Hepatocyte (in vitro differentiated cells): ENCODE measurements around the gene DR1. TPM values are rescaled to one million over a fixed set of nuclear protein-coding genes. Genes with fewer than 3 reads are reported as not detected.

Source experiments
- DNase-seq: peaks from one replicate; pipeline ENCODE4 v3.0.0-alpha.2; 2016; ENCODE audit warnings: low spot score
- H2AFZ ChIP-seq: fragments of 200-600 bp; sonication (generic); 2 replicates; pipeline ENCODE4 v1.6.0; 2016; ENCODE audit warnings: antibody characterized with exemption, mild to moderate bottlenecking
- H3K27ac ChIP-seq: fragments of 200-600 bp; sonication (generic); 2 replicates; pipeline ENCODE4 v1.5.1; 2016; ENCODE audit warnings: mild to moderate bottlenecking
- H3K27me3 ChIP-seq: fragments of 200-600 bp; sonication (generic); 2 replicates; pipeline ENCODE4 v1.6.1; 2016
- H3K36me3 ChIP-seq: fragments of 200-600 bp; sonication (generic); replicated peaks from 2 replicates; pipeline ENCODE4 v1.5.1; 2016; ENCODE audit warnings: low read depth; ENCODE audit not compliant: insufficient read depth
- H3K4me1 ChIP-seq: fragments of 200-600 bp; sonication (generic); 2 replicates; pipeline ENCODE4 v1.5.1; 2016; ENCODE audit warnings: mild to moderate bottlenecking, moderate library complexity; ENCODE audit not compliant: insufficient read depth
- H3K4me2 ChIP-seq: fragments of 200-600 bp; sonication (generic); 2 replicates; pipeline ENCODE4 v1.6.0; 2016
- H3K4me3 ChIP-seq: fragments of 200-600 bp; sonication (generic); 2 replicates; pipeline ENCODE4 v1.5.1; 2016; ENCODE audit warnings: mild to moderate bottlenecking
- H3K79me2 ChIP-seq: fragments of 200-600 bp; sonication (generic); 2 replicates; pipeline ENCODE4 v1.6.0; 2017; ENCODE audit warnings: mild to moderate bottlenecking
- H3K9me2 ChIP-seq: fragments of 200-600 bp; sonication (generic); replicated peaks from 2 replicates; pipeline ENCODE4 v1.6.0; 2017; ENCODE audit warnings: mild to moderate bottlenecking; ENCODE audit not compliant: insufficient read depth
- H3K9me3 ChIP-seq: fragments of 200-600 bp; sonication (generic); 2 replicates; pipeline ENCODE4 v1.5.1; 2016; ENCODE audit warnings: low read depth, mild to moderate bottlenecking
- H4K20me1 ChIP-seq: fragments of 200-600 bp; sonication (generic); 2 replicates; pipeline ENCODE4 v1.6.0; 2016; ENCODE audit warnings: mild to moderate bottlenecking; ENCODE audit not compliant: insufficient read depth, poor library complexity, severe bottlenecking
- CTCF ChIP-seq: fragments of 200-600 bp; sonication (generic); IDR thresholded peaks from 2 replicates; pipeline ENCODE4 v1.5.1; 2016; ENCODE audit warnings: antibody characterized with exemption, mild to moderate bottlenecking; ENCODE audit not compliant: poor library complexity
- EZH2 ChIP-seq: fragments of 200-600 bp; sonication (generic); IDR thresholded peaks from 2 replicates; pipeline ENCODE4 v1.6.1; 2016; ENCODE audit warnings: antibody characterized with exemption, mild to moderate bottlenecking, borderline replicate concordance
- EZH2phosphoT487 ChIP-seq: fragments of 200-600 bp; sonication (generic); IDR thresholded peaks from one replicate; pipeline ENCODE4 v1.6.1; 2018; ENCODE audit warnings: antibody characterized with exemption, mild to moderate bottlenecking, low read depth, moderate library complexity; ENCODE audit not compliant: unreplicated experiment, severe bottlenecking
- WGBS: methylation state at CpG from one replicate; pipeline ENCODE4 v1.1.6; 2016; ENCODE audit warnings: low lambda C conversion rate; ENCODE audit errors: missing lambda C conversion rate; 5-methylcytosine and 5-hydroxymethylcytosine counted together
- polyA plus RNA-seq: library from polyadenylated mRNA; unstranded; fragments of >200 nt; fragmentation: Nextera tagmentation; extraction: Ambion mirVana; gene quantifications from 2 replicates; pipeline ENCODE4 v1.2.1, GENCODE V29; 2016
- total RNA-seq: library from RNA; depleted of rRNA; stranded (reverse); fragments of >200 nt; gene quantifications from 2 replicates; pipeline ENCODE4 v1.2.3, GENCODE V29; 2014

DR1 gene
- total and polyA plus RNA-seq, 2 experiments from 2014 or later = 28.2 to 42.3 TPM

GRCh38 chr1:93317943-93318342, 27.8 kb upstream of the DR1 start:
- Histone ChIP-seq H4K20me1 (no peaks in the 10 kb centered on the region), H3K4me2 (no peak overlapping the region), H3K4me1 (no peaks in the 10 kb centered on the region), H3K27me3 (no peaks in the 10 kb centered on the region), H3K9me2 (no peaks in the 10 kb centered on the region), H3K4me3 (no peak overlapping the region), H3K27ac (no peak overlapping the region), H3K36me3 (no peaks in the 10 kb centered on the region), H3K9me3 (no peaks in the 10 kb centered on the region), H2AFZ (no peak overlapping the region), H3K79me2 (no peaks in the 10 kb centered on the region)
- no peak for DNase-seq
- WGBS = 98% methylated on average over 2 of the region's 2 CpGs
- no peak for TF ChIP-seq CTCF
- TF ChIP-seq EZH2 = no peak
- no peak for TF ChIP-seq EZH2phosphoT487

- H3K4me2 ChIP-seq = no peak overlapping the region
- peaks cover 15% of the 10 kb centered on the region for H3K4me1 ChIP-seq
- no peaks in the 10 kb centered on the region for H3K27me3 ChIP-seq
These were observed 24.0 kb upstream of the DR1 start for GRCh38 chr1:93321720-93322119.

GRCh38 chr1:93322349-93322748, 23.4 kb upstream of the DR1 start:
- DNase-seq = no peak
- Histone ChIP-seq H3K4me3 (no peak overlapping the region), H3K9me3 (no peaks in the 10 kb centered on the region), H3K4me1 (peaks cover 15% of the 10 kb centered on the region), H4K20me1 (no peaks in the 10 kb centered on the region), H3K4me2 (no peak overlapping the region), H3K36me3 (no peaks in the 10 kb centered on the region), H3K79me2 (no peaks in the 10 kb centered on the region), H3K9me2 (no peaks in the 10 kb centered on the region), H3K27ac (no peak overlapping the region), H3K27me3 (no peaks in the 10 kb centered on the region), H2AFZ (no peak overlapping the region)
- WGBS = 83% methylated on average over 3 of the region's 3 CpGs
- TF ChIP-seq EZH2 (no peak), CTCF (no peak), EZH2phosphoT487 (no peak)

More at GRCh38 chr1:93321720-93322119, 24.0 kb upstream of the DR1 start:
- Histone ChIP-seq H3K36me3 (no peaks in the 10 kb centered on the region), H3K9me2 (no peaks in the 10 kb centered on the region), H3K79me2 (no peaks in the 10 kb centered on the region), H3K27ac (no peak overlapping the region), H3K4me3 (no peak overlapping the region), H4K20me1 (no peaks in the 10 kb centered on the region), H3K9me3 (no peaks in the 10 kb centered on the region), H2AFZ (no peak overlapping the region)
- TF ChIP-seq CTCF (no peak), EZH2phosphoT487 (no peak), EZH2 (no peak)
- no peak for DNase-seq
- WGBS = 88% methylated on average over 1 of the region's 1 CpG
